WTC11 (cell line): ENCODE data around the gene EIF4G3. TPM values are rescaled to one million over a fixed set of nuclear protein-coding genes. Genes with fewer than 3 reads are reported as not detected.
A peak's percentile ranks its signal among the peaks of the same experiment; 100 is the strongest.

Experiments used
- ATAC-seq: fragments of 200-7000 bp; cut with Tn5 transposase; 2 replicates; pipeline ENCODE4 v1.10.0; 2021; ENCODE audit warnings: mild to moderate bottlenecking, moderate library complexity
- CTCF ChIA-PET: fragments of 300-600 bp; sonication (Branson Sonifier 250); formaldehyde crosslinking; loops from one replicate; lab custom pipeline; 2021; ENCODE audit warnings: antibody characterized with exemption; lab: Charles Lee
- POLR2A ChIA-PET: fragments of 350-600 bp; sonication (Branson Sonifier 250); formaldehyde crosslinking; loops from one replicate; lab custom pipeline; 2021; ENCODE audit warnings: antibody characterized with exemption; lab: Charles Lee
- DNase-seq: peaks from one replicate; pipeline ENCODE4 v3.0.0; 2021; ENCODE audit warnings: low spot score
- H3K27ac Mint-ChIP-seq: 2 replicates; pipeline ENCODE4 v1.8.0; 2021; ENCODE audit warnings: mixed read lengths
- H3K27me3 Mint-ChIP-seq: 2 replicates; pipeline ENCODE4 v1.8.0; 2021; ENCODE audit warnings: low read depth, mild to moderate bottlenecking, moderate library complexity, mixed read lengths
- H3K36me3 Mint-ChIP-seq: 2 replicates; pipeline ENCODE4 v1.8.0; 2021; ENCODE audit warnings: mixed read lengths
- H3K4me1 Mint-ChIP-seq: 2 replicates; pipeline ENCODE4 v1.8.0; 2022; ENCODE audit warnings: mixed read lengths
- H3K4me3 Mint-ChIP-seq: 2 replicates; pipeline ENCODE4 v1.8.0; 2021; ENCODE audit warnings: mild to moderate bottlenecking, moderate library complexity, mixed read lengths
- H3K9me3 Mint-ChIP-seq: 2 replicates; pipeline ENCODE4 v1.8.0; 2021; ENCODE audit warnings: mixed read lengths
- AFF4 ChIP-seq: sonication (generic); formaldehyde crosslinking; IDR thresholded peaks from 2 replicates; pipeline ENCODE4 v1.8.1; 2023; ENCODE audit warnings: mild to moderate bottlenecking, missing genetic modification reagents, borderline replicate concordance
- ATF6 ChIP-seq: sonication (generic); formaldehyde crosslinking; IDR thresholded peaks from 2 replicates; pipeline ENCODE4 v1.8.1; 2023; ENCODE audit warnings: mild to moderate bottlenecking, missing genetic modification reagents
- CDX4 ChIP-seq: fragments of 250-450 bp; sonication (Bioruptor Pico); IDR thresholded peaks from 2 replicates; pipeline ENCODE4 v1.9.0; 2021; ENCODE audit warnings: moderate library complexity, mild to moderate bottlenecking, inconsistent platforms, borderline replicate concordance
- ELF4 ChIP-seq: sonication (generic); formaldehyde crosslinking; IDR thresholded peaks from 2 replicates; pipeline ENCODE4 v1.8.1; 2022; ENCODE audit warnings: low read depth, mild to moderate bottlenecking, moderate library complexity, missing genetic modification reagents
- HMGA2 ChIP-seq: fragments of 250-450 bp; sonication (Bioruptor Pico); IDR thresholded peaks from 2 replicates; pipeline ENCODE4 v1.4.0; 2021; ENCODE audit warnings: mild to moderate bottlenecking, moderate library complexity
- MYBL2 ChIP-seq: sonication (generic); formaldehyde crosslinking; IDR thresholded peaks from 2 replicates; pipeline ENCODE4 v1.8.1; 2023; ENCODE audit warnings: mild to moderate bottlenecking, moderate library complexity, missing genetic modification reagents
- NR3C1 ChIP-seq: sonication (generic); formaldehyde crosslinking; conservative IDR thresholded peaks from 2 replicates; pipeline ENCODE4 v1.8.1; 2023; ENCODE audit warnings: low read depth, mild to moderate bottlenecking, missing genetic modification reagents
- OVOL2 ChIP-seq: fragments of 250-450 bp; sonication (Bioruptor Pico); IDR thresholded peaks from 2 replicates; pipeline ENCODE4 v1.9.0; 2021; ENCODE audit warnings: mild to moderate bottlenecking, borderline replicate concordance
- STAT6 ChIP-seq: sonication (generic); formaldehyde crosslinking; conservative IDR thresholded peaks from 2 replicates; pipeline ENCODE4 v1.8.1; 2023; ENCODE audit warnings: mild to moderate bottlenecking, low read depth, missing genetic modification reagents, moderate library complexity
- TCF7 ChIP-seq: sonication (generic); formaldehyde crosslinking; IDR thresholded peaks from 2 replicates; pipeline ENCODE4 v1.8.0; 2022; ENCODE audit warnings: mild to moderate bottlenecking, low read depth, missing genetic modification reagents, moderate library complexity
- USF1 ChIP-seq: sonication (generic); formaldehyde crosslinking; IDR thresholded peaks from 2 replicates; pipeline ENCODE4 v1.8.0; 2022; ENCODE audit warnings: mild to moderate bottlenecking, missing genetic modification reagents
- ZNF121 ChIP-seq: sonication (generic); formaldehyde crosslinking; IDR thresholded peaks from 2 replicates; pipeline ENCODE4 v1.8.0; 2023; ENCODE audit warnings: missing genetic modification reagents
- total RNA-seq: library from RNA; stranded (reverse); gene quantifications from 3 replicates; pipeline ENCODE4 v1.2.3, GENCODE V29; 2021
- TF ChIP-seq, protein P1 (sequence below): sonication (generic); formaldehyde crosslinking; IDR thresholded peaks from 2 replicates; pipeline ENCODE4 v1.8.0; 2023; ENCODE audit warnings: missing genetic modification reagents, mild to moderate bottlenecking, borderline replicate concordance

EIF4G3 gene
- total RNA-seq, 1 experiment from 2014 or later = 77.7 TPM

DNA sequence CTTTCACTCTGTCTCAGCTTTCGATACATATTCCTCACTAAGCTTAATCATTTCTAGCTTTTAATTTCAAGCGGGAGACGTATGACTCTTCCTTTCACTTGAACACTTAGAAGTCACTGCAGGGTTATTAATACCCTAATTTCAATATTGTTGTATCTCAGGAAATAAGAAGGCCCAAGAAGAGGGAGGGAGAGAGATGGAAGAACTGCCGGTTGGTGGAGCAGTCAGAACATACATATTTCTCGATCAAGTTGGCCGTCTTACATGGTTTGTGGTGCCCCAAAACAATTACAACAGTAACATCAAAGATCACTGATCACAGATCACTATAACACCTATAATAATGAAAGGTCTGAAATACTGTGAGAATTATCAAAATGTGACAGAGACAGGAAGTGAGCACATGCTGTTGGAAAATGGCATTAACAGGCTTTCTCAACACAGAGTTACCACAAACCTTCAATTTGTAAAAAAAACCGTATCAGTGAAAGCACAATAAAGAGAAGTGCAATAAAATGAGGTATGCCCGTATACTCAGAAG, 244.2 kb downstream of the EIF4G3 start (continued):
- TF ChIP-seq USF1 (CRISPR knock-in tag) (no peak), ATF6 (CRISPR knock-in tag) (no peak)

- Mint-ChIP-seq H3K36me3 (peaks cover 3% of the 10 kb centered on the region; the same call in 1 of the 2 replicates), H3K4me3 (no peak overlapping the region), H3K27me3 (no peaks in the 10 kb centered on the region), H3K27ac (peak overlapping the region; percentile 57; the same call in 1 of the 2 replicates), H3K9me3 (no peaks in the 10 kb centered on the region), H3K4me1 (peaks cover 8% of the 10 kb centered on the region)
- DNase-seq (no peak), ATAC-seq (no peak)
- POLR2A ChIA-PET = no interaction called here
- TF ChIP-seq ELF4 (CRISPR knock-in tag) (no peak), OVOL2 (CRISPR knock-in tag) (no peak), HMGA2 (CRISPR knock-in tag) (no peak), USF1 (CRISPR knock-in tag) (no peak), MYBL2 (CRISPR knock-in tag) (no peak)
- CTCF ChIA-PET = interaction anchor here (0.5 kb wide), 1 partner anchor 148 kb away, joined by 3 read pairs; no protein-coding TSS in a partner anchor
Measured at GRCh38 chr1:20931930-20932436, 244.7 kb downstream of the EIF4G3 start.

DNA sequence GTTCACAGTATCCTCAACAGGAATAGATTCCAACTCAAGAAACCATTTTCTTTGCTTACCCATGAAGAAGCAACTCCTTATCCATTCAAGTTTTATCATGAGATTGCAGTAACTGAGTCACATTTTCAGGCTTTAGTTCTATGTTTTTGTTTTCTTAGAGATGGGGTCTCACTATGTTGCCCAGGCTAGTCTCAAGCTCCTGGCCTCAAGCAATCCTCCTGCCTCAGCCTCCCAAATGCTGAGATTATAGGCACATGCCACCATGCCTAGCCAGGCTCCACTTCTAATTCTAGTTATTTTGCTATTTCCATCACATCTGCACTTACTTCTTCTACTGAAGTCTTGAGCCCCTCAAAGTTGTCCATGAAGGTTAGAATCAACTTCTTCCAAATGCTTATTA, 246.3 kb downstream of the EIF4G3 start:
- POLR2A ChIA-PET = no interaction called here
- ATAC-seq = no peak

GRCh38 chr1:20928146-20928545, 248.6 kb downstream of the EIF4G3 start:
- ChIA-PET POLR2A (no interaction called here), CTCF (interaction anchor here (1.1 kb wide), 1 partner anchor 267 kb away, joined by 3 read pairs; no protein-coding TSS in a partner anchor)
- no peaks in the 10 kb centered on the region for H3K4me1 Mint-ChIP-seq
- DNase-seq (no peak), ATAC-seq (no peak)
- no peaks in the 10 kb centered on the region for H3K9me3 Mint-ChIP-seq
- no peaks in the 10 kb centered on the region for H3K27me3 Mint-ChIP-seq
- H3K36me3 Mint-ChIP-seq = peaks cover 3% of the 10 kb centered on the region; the same call in 1 of the 2 replicates
- H3K27ac Mint-ChIP-seq = no peak overlapping the region
- no peak overlapping the region for H3K4me3 Mint-ChIP-seq
- no peak for TF ChIP-seq STAT6 (CRISPR knock-in tag)
- TF ChIP-seq TCF7 (CRISPR knock-in tag) = no peak
- no peak for TF ChIP-seq AFF4 (CRISPR knock-in tag)
- TF ChIP-seq, protein P1, sequence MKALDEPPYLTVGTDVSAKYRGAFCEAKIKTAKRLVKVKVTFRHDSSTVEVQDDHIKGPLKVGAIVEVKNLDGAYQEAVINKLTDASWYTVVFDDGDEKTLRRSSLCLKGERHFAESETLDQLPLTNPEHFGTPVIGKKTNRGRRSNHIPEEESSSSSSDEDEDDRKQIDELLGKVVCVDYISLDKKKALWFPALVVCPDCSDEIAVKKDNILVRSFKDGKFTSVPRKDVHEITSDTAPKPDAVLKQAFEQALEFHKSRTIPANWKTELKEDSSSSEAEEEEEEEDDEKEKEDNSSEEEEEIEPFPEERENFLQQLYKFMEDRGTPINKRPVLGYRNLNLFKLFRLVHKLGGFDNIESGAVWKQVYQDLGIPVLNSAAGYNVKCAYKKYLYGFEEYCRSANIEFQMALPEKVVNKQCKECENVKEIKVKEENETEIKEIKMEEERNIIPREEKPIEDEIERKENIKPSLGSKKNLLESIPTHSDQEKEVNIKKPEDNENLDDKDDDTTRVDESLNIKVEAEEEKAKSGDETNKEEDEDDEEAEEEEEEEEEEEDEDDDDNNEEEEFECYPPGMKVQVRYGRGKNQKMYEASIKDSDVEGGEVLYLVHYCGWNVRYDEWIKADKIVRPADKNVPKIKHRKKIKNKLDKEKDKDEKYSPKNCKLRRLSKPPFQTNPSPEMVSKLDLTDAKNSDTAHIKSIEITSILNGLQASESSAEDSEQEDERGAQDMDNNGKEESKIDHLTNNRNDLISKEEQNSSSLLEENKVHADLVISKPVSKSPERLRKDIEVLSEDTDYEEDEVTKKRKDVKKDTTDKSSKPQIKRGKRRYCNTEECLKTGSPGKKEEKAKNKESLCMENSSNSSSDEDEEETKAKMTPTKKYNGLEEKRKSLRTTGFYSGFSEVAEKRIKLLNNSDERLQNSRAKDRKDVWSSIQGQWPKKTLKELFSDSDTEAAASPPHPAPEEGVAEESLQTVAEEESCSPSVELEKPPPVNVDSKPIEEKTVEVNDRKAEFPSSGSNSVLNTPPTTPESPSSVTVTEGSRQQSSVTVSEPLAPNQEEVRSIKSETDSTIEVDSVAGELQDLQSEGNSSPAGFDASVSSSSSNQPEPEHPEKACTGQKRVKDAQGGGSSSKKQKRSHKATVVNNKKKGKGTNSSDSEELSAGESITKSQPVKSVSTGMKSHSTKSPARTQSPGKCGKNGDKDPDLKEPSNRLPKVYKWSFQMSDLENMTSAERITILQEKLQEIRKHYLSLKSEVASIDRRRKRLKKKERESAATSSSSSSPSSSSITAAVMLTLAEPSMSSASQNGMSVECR (CRISPR knock-in tag) = no peak
- TF ChIP-seq HMGA2 (CRISPR knock-in tag) = no peak
- TF ChIP-seq CDX4 = no peak

More for the DNA sequence above, 246.3 kb downstream of the EIF4G3 start:
- Mint-ChIP-seq H3K4me3 (no peak overlapping the region), H3K36me3 (peaks cover 3% of the 10 kb centered on the region; the same call in 1 of the 2 replicates), H3K27ac (no peak overlapping the region), H3K9me3 (no peaks in the 10 kb centered on the region), H3K27me3 (no peaks in the 10 kb centered on the region), H3K4me1 (no peaks in the 10 kb centered on the region)
- CTCF ChIA-PET = no interaction called here
- no peak for DNase-seq
- TF ChIP-seq NR3C1 (no peak), ZNF121 (CRISPR knock-in tag) (peak; percentile 80)
